OCI-LY7 (cell line): ENCODE data around the gene SELENOI.

Experiments
- CTCF ChIP-seq: fragments of 200-600 bp; sonication (generic); conservative IDR thresholded peaks from 2 replicates; pipeline ENCODE4 v1.5.1; 2014; ENCODE audit warnings: mild to moderate bottlenecking, antibody characterized with exemption, low read length, moderate library complexity, mixed read lengths
- EZH2phosphoT487 ChIP-seq: fragments of 200-600 bp; sonication (generic); IDR thresholded peaks from 2 replicates; pipeline ENCODE4 v1.6.1; 2018; ENCODE audit warnings: low read depth, borderline replicate concordance, mild to moderate bottlenecking, mixed run types, antibody characterized with exemption, low read length, moderate library complexity, mixed read lengths

- TF ChIP-seq EZH2phosphoT487 = no peak
- TF ChIP-seq CTCF = no peak
These were observed 3.7 kb downstream of the SELENOI start for GRCh38 chr2:26349690-26350089.
